AG09319 (cell line): ENCODE measurements around the gene USP48.

Source experiments
- DNase-seq: peaks from one replicate; pipeline ENCODE4 v3.0.0-alpha.2; 2010; ENCODE audit warnings: low read depth; ENCODE audit errors: extremely low read depth
- CTCF ChIP-seq: IDR thresholded peaks from 2 replicates; pipeline ENCODE4 v1.5.1; 2011; ENCODE audit warnings: low read depth, mild to moderate bottlenecking, inconsistent platforms, low read length, moderate library complexity

USP48 gene

GRCh38 chr1:21652937-21653743 is 129.8 kb downstream of the USP48 start:
- no peak for TF ChIP-seq CTCF

GRCh38 chr1:21652101-21652936 is 130.6 kb downstream of the USP48 start:
- TF ChIP-seq CTCF = no peak
- DNase-seq = no peak

More at GRCh38 chr1:21652937-21653743, 129.8 kb downstream of the USP48 start:
- no peak for DNase-seq

GRCh38 chr1:21651214-21652042 is 131.5 kb downstream of the USP48 start:
- no peak for TF ChIP-seq CTCF
- no peak for DNase-seq

- TF ChIP-seq CTCF = no peak
- no peak for DNase-seq
Measured at GRCh38 chr1:21650400-21650799, 132.5 kb downstream of the USP48 start.

GRCh38 chr1:21649315-21649714 is 133.6 kb downstream of the USP48 start:
- no peak for DNase-seq
- no peak for TF ChIP-seq CTCF

GRCh38 chr1:21648791-21649190 is 134.2 kb downstream of the USP48 start:
- no peak for TF ChIP-seq CTCF
- DNase-seq = no peak
